Left ventricle myocardium superior (tissue), 1 donor: ENCODE measurements around the gene NDUFA1. TPM values are rescaled to one million over a fixed set of nuclear protein-coding genes. Genes with fewer than 3 reads are reported as not detected.
"Not testable (repeated sequence)": the region's sequence is repeated elsewhere in the genome, so short reads cannot be mapped to it uniquely, and the experiment has no call there.

Experiments
- ATAC-seq: fragments of 200-7000 bp; cut with Tn5 transposase; one replicate; pipeline ENCODE4 v1.9.1; 2020; ENCODE audit warnings: mild to moderate bottlenecking, moderate library complexity
- DNase-seq: peaks from one replicate; pipeline ENCODE4 v3.0.0-alpha.2; 2020
- intact Hi-C: fragments of 100-400 bp; cut with micrococcal nuclease; formaldehyde crosslinking; loops from one replicate; pipeline ENCODE4 v1.11.0; 2022
- total RNA-seq: library from RNA; stranded (reverse); fragmentation: NEBNext Ultra II Directional; extraction: Animal tissue kit (Norgen Biotek cat#: 25700); gene quantifications from one replicate; pipeline ENCODE4 v1.2.1, GENCODE V29; 2021
- donor health status: DM: no; HTN: yes; CAD: no; lungs with severe emphysema.

NDUFA1 gene
- total RNA-seq, 1 donor from 2014 or later, result 631 TPM

- ATAC-seq (no peak), DNase-seq (no peak)
- intact Hi-C loops, result no loop called here
Measured at GRCh38 chrX:119895843-119896326, 24.3 kb downstream of the NDUFA1 start, which contains the start of gene AKAP14. Gene AKAP14 (plus strand): TSS chrX:119895893. CDS start chrX:119903224, 7,331 bp downstream.

GRCh38 chrX:119899125-119899524 lies 27.5 kb downstream of the NDUFA1 start:
- DNase-seq (no peak), ATAC-seq (no peak)

GRCh38 chrX:119900976-119901375 lies 29.3 kb downstream of the NDUFA1 start:
- intact Hi-C loops, result no loop called here
- DNase-seq (no peak), ATAC-seq (no peak)

More at GRCh38 chrX:119899125-119899524, 27.5 kb downstream of the NDUFA1 start:
- intact Hi-C loops, result no loop called here

GRCh38 chrX:119916310-119916709 lies 44.7 kb downstream of the NDUFA1 start:
- ATAC-seq (no peak), DNase-seq (no peak)
- intact Hi-C loops, result no loop called here

- intact Hi-C loops, result no loop called here
- no peak for ATAC-seq
- no peak for DNase-seq
Measured at GRCh38 chrX:119917877-119918276, 46.2 kb downstream of the NDUFA1 start.

- intact Hi-C loops, result no loop called here
- ATAC-seq, result no peak
- no peak for DNase-seq
Measured at GRCh38 chrX:119919835-119920585, 48.4 kb downstream of the NDUFA1 start.

- intact Hi-C loops, DNase-seq, ATAC-seq: not testable (repeated sequence)
Measured at GRCh38 chrX:119922391-119922790, 50.8 kb downstream of the NDUFA1 start.

Other genes with a start within 250 kb of the NDUFA1 start
- gene SEPTIN6, start 178.7 kb upstream of the NDUFA1 start, total RNA-seq, result 7.6 TPM
- gene SOWAHD, start 113.2 kb upstream of the NDUFA1 start, total RNA-seq, result 0.32 TPM
- gene RPL39, start 80.2 kb upstream of the NDUFA1 start, total RNA-seq, result 1,069 TPM
- gene UPF3B, start 18.9 kb upstream of the NDUFA1 start, total RNA-seq, result 3.7 TPM
- 10.2 TPM for gene RNF113A, start 99 bp upstream of the NDUFA1 start, total RNA-seq
- gene AKAP14, start 24.1 kb downstream of the NDUFA1 start, total RNA-seq, result not detected
- gene NKAP, start 71.9 kb downstream of the NDUFA1 start, total RNA-seq, result 3.6 TPM
- not detected for gene RHOXF2B, start 205.9 kb downstream of the NDUFA1 start, total RNA-seq
- gene RHOXF1, start 244.1 kb downstream of the NDUFA1 start, total RNA-seq, result not detected